Tibial nerve (tissue), 3 donors: ENCODE results near the gene FYB2.

ENCODE experiments used
- POLR2A ChIP-seq, 2 donors: fragments of 450-650 bp; IDR thresholded peaks; one replicate each; pipeline ENCODE4 v1.6.1; 2017; ENCODE audit warnings: antibody characterized with exemption in 2 of 2, mild to moderate bottlenecking in 2 of 2, moderate library complexity in 2 of 2
- TF ChIP-seq, protein P1 (sequence below), 5 experiments: fragments of 200-600 bp in 3 of 5; fragments of 450-650 bp in 2 of 5; sonication (generic) in 3 of 5; IDR thresholded peaks; one replicate each; pipeline ENCODE4 v1.5.1; 2016 to 2019; ENCODE audit warnings: antibody characterized with exemption in 5 of 5, mild to moderate bottlenecking in 3 of 5, moderate library complexity in 2 of 5

DNA sequence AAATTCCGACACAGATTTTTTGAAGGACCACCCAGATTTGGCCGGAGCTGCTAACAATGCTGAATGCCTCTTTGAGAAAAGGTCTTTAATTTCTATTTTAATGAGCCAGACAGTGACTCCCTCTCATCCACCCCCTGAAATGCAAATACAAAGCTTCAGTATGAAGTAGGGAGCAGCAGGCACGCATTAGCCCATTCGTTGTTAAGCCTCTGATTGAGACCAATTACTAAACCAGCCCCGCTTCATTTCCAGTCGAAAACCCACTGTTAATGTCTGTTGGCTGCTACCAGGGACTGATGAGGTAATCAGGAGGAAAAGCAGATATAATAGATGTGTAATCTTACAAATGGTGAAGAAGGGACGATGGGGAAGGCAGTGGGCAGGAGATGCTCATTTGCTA is 30.5 kb upstream of the FYB2 start:
- TF ChIP-seq, protein P1, sequence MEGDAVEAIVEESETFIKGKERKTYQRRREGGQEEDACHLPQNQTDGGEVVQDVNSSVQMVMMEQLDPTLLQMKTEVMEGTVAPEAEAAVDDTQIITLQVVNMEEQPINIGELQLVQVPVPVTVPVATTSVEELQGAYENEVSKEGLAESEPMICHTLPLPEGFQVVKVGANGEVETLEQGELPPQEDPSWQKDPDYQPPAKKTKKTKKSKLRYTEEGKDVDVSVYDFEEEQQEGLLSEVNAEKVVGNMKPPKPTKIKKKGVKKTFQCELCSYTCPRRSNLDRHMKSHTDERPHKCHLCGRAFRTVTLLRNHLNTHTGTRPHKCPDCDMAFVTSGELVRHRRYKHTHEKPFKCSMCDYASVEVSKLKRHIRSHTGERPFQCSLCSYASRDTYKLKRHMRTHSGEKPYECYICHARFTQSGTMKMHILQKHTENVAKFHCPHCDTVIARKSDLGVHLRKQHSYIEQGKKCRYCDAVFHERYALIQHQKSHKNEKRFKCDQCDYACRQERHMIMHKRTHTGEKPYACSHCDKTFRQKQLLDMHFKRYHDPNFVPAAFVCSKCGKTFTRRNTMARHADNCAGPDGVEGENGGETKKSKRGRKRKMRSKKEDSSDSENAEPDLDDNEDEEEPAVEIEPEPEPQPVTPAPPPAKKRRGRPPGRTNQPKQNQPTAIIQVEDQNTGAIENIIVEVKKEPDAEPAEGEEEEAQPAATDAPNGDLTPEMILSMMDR (IDR thresholded peaks at IDR 0.05): no peak
- no peak for TF ChIP-seq POLR2A (IDR thresholded peaks at IDR 0.05)
